ENCODE results near the gene ZFPL1. TPM values are rescaled to one million over a fixed set of nuclear protein-coding genes. Genes with fewer than 3 reads are reported as not detected.

ZFPL1 gene
- total and polyA plus RNA-seq, 9 of the 15 experiments (the other 6 are each of a cell fraction or from before 2014, with no cell fraction given) = 3.7 to 37.5 (median 22.7) TPM

- in situ Hi-C loops (cut with MboI) (no loop called here), intact Hi-C loops (cut with micrococcal nuclease) (no loop called here)
- BruUV-seq (replicated peaks) = no TSS peak
- Histone ChIP-seq H3K9ac (ENCODE audit: insufficient read depth in 1 of 2, low read depth in 2 of 2, low read length in 2 of 2) (peak overlapping the region; percentile 98 to 99), H3K36me3 (ENCODE audit: control insufficient read depth, insufficient read depth, low read length) (peaks cover 49% of the 10 kb centered on the region), H3K9me3 (replicated peaks; ENCODE audit: control insufficient read depth, insufficient read depth, low read depth, low read length) (no peaks in the 10 kb centered on the region), H2AFZ (ENCODE audit: low read depth, low read length) (peak overlapping the region; percentile 7; the same call in 1 of the 2 replicates), H3K27ac (ENCODE audit: extremely low read depth, low read depth, low read length) (peak overlapping the region; percentile 98), H3K27me3 (ENCODE audit: control insufficient read depth in 2 of 2, insufficient read depth in 2 of 2, low read length in 2 of 2) (no peaks in the 10 kb centered on the region; a peak in 1 of 5 replicates), H4K20me1 (replicated peaks; ENCODE audit: control insufficient read depth, insufficient read depth, low read length) (peaks cover 9% of the 10 kb centered on the region; the same call in 1 of the 2 replicates), H3K79me2 (ENCODE audit: control insufficient read depth, insufficient read depth, low read length) (peaks cover 41% of the 10 kb centered on the region), H3K4me2 (ENCODE audit: insufficient read depth, low read length) (peak overlapping the region; percentile 98), H3K4me3 (peak overlapping the region; percentile 96), H3K9me1 (ENCODE audit: control insufficient read depth, insufficient read depth, low read length) (peaks cover 4% of the 10 kb centered on the region), H3K4me1 (replicated peaks in 1 of 2; ENCODE audit: control insufficient read depth in 2 of 2, insufficient read depth in 2 of 2, low read length in 2 of 2) (peaks cover 21 to 49% of the 10 kb centered on the region in 2 experiments; a peak in 4 of 5 replicates)
- ATAC-seq (peak; percentile 55), DNase-seq (ENCODE audit: extremely low read depth in 1 of 4, low spot score in 3 of 4) (peak; percentile 71 to 81 (median 78)), FAIRE-seq (peak; percentile 81)
- WGBS (ENCODE audit: insufficient coverage, low coverage, missing lambda C conversion rate) = 37% methylated on average over 17 of the region's 18 CpGs
- CTCF ChIA-PET (ENCODE audit: low intra/inter-chr PET ratio) = no interaction called here
- POLR2A ChIA-PET = interaction anchor here (0.6 to 8.4 kb wide), 6 partner anchors 13 to 136 kb away, joined by 3 to 182 read pairs (median 8); partner anchors contain the start of genes BATF2, FAU, MRPL49 and SPDYC
- TF ChIP-seq E2F6 (IDR thresholded peaks at IDR 0.05; ENCODE audit: borderline replicate concordance in 1 of 2, extremely low read depth in 1 of 2, insufficient read depth in 1 of 2, insufficient read length in 1 of 2, low read depth in 1 of 2, low read length in 1 of 2, poor library complexity in 1 of 2, severe bottlenecking in 1 of 2) (no peak), LARP7 (IDR thresholded peaks at IDR 0.05) (no peak), ZNF174 (CRISPR knock-in tag; IDR thresholded peaks at IDR 0.05) (no peak), MAZ (CRISPR knock-in tag; conservative IDR thresholded peaks at IDR 0.05 in 1 of 2, IDR thresholded peaks at IDR 0.05 in 1 of 2) (peak in 1 of 2 experiments; percentile 47; a peak in 1 of 4 replicates), KAT7 (CRISPR knock-in tag; IDR thresholded peaks at IDR 0.05; ENCODE audit: borderline replicate concordance) (no peak), BCOR (IDR thresholded peaks at IDR 0.05) (no peak), NFE2L1 (tag; IDR thresholded peaks at IDR 0.05; ENCODE audit: borderline replicate concordance, low read depth) (no peak), ZNF444 (CRISPR knock-in tag; IDR thresholded peaks at IDR 0.05) (no peak), NRF1 (conservative IDR thresholded peaks at IDR 0.05 in 1 of 2, IDR thresholded peaks at IDR 0.05 in 1 of 2) (peak; percentile 49 to 54), CREB3 (tag; conservative IDR thresholded peaks at IDR 0.05; ENCODE audit: low read depth) (no peak), FOXA3 (CRISPR knock-in tag; conservative IDR thresholded peaks at IDR 0.05 in 1 of 2, IDR thresholded peaks at IDR 0.05 in 1 of 2) (no peak), GATAD2B (IDR thresholded peaks at IDR 0.05; ENCODE audit: borderline replicate concordance) (no peak)
- TF ChIP-seq, protein P1, sequence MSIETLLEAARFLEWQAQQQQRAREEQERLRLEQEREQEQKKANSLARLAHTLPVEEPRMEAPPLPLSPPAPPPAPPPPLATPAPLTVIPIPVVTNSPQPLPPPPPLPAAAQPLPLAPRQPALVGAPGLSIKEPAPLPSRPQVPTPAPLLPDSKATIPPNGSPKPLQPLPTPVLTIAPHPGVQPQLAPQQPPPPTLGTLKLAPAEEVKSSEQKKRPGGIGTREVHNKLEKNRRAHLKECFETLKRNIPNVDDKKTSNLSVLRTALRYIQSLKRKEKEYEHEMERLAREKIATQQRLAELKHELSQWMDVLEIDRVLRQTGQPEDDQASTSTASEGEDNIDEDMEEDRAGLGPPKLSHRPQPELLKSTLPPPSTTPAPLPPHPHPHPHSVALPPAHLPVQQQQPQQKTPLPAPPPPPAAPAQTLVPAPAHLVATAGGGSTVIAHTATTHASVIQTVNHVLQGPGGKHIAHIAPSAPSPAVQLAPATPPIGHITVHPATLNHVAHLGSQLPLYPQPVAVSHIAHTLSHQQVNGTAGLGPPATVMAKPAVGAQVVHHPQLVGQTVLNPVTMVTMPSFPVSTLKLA (conservative IDR thresholded peaks at IDR 0.05) = no peak
- TF ChIP-seq, protein P2, sequence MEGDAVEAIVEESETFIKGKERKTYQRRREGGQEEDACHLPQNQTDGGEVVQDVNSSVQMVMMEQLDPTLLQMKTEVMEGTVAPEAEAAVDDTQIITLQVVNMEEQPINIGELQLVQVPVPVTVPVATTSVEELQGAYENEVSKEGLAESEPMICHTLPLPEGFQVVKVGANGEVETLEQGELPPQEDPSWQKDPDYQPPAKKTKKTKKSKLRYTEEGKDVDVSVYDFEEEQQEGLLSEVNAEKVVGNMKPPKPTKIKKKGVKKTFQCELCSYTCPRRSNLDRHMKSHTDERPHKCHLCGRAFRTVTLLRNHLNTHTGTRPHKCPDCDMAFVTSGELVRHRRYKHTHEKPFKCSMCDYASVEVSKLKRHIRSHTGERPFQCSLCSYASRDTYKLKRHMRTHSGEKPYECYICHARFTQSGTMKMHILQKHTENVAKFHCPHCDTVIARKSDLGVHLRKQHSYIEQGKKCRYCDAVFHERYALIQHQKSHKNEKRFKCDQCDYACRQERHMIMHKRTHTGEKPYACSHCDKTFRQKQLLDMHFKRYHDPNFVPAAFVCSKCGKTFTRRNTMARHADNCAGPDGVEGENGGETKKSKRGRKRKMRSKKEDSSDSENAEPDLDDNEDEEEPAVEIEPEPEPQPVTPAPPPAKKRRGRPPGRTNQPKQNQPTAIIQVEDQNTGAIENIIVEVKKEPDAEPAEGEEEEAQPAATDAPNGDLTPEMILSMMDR (IDR thresholded peaks at IDR 0.05 in 2 of 3, conservative IDR thresholded peaks at IDR 0.05 in 1 of 3; ENCODE audit: insufficient read depth in 2 of 3, low read depth in 1 of 3, low read length in 3 of 3) = no peak
These were observed 49.1 kb downstream of the ZFPL1 start for GRCh38 chr11:65132988-65133700.

All from K562 (cell line).